ENCODE data around the gene TBC1D3B. TPM values are rescaled to one million over a fixed set of nuclear protein-coding genes. Genes with fewer than 3 reads are reported as not detected.
"Not testable (repeated sequence)": the region's sequence is repeated elsewhere in the genome, so short reads cannot be mapped to it uniquely, and the experiment has no call there.

Gene TBC1D3B
- total RNA-seq, 1 donor from 2014 or later: 2.4 TPM

DNA sequence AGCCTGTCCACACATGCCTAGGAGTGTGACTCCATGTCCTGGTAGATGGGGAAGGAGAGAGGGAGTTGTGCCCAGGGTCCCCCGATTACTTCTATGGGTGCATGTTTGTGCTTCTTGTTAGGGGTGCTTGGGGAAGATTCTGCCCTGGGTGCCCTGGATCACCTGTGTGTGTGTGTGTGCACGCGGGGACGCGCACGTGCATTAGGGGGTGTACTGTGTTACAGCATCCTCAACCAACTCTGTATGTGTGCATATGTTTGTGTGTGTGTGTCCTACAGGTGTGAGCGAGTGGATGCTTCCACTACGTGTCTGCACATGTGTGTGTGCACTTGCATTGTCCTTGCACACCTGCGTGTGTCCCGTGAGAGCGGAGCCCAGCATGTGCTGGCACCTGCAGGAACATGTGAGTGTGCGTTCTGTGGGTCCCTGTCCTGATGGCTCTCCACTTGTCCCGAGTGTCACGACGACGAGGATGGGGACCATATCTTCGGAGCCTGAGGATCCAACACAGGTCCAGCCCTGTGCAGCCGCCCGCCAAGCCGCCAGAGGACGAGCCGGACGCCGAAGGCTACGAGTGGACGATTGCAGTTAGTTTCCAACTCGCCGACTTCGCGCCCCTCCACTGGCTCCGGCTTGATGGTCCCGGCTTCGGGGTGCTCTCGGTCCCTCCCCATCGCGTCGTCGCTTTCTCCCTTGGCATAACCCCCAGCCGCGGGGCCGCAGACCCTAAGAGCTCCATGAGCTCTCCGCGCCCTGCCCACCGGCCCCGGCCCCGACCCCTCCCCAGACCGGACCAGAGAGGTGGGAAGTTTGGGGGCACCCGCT, 6.0 kb upstream of the TBC1D3B start:
- no peak for DNase-seq (ENCODE audit: low read depth)

DNA sequence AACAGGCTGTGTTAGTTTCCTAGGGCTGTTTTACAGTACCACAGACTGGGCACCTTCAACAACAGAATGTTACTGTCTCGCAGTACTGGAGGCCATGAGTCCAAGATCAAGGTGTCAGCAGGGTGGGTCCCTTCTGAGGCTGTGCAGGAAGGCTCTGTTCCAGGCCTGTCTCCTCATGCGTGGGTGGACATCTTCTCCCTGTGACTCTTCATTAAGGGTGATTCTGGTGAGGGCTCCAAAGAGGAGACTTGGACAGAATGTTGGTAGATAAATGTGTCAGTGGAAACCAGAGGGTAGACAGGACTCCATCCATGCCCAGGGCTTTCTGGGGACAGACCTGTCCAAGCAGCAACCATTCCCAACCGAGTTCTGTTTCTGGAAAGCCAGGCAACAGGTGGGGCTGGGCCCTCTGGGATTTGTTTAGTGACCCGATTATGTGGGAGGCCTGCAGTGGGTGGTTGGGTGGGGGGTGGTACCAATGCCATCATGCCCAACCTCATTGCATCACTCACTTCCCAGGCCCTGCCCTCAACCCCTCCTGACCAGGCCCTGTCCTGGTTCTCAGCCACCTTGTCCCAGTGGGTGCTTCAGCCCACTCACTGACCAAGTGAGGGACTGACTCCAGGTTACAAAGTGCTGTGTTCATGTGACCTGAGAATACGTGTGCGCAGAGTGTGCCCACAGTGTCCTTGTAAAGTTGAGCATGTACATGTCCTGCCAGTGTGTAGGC, 5.2 kb upstream of the TBC1D3B start:
- DNase-seq (ENCODE audit: low read depth): not testable (repeated sequence)

DNA sequence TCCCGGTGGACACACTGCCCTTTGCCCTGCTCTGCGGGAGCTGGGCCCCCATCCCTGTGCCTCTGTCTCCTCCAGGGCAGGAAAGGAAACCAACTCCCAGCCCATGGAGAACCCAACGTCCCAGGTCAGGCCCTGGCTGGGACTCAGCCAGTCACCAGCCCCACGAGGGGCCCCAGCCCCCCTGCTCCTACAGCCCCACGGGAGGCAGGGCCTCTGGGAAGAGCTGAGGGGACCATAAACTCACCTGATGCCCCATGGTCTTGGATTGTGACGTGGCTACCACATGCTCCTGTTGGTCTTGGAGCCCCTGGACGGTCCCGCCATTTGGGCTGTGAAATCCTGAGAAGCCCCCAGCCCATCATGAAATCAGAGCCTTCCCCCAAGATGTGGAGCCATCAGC, 7.6 kb downstream of the TBC1D3B start:
- not testable (repeated sequence) for DNase-seq (ENCODE audit: low read depth)

DNA sequence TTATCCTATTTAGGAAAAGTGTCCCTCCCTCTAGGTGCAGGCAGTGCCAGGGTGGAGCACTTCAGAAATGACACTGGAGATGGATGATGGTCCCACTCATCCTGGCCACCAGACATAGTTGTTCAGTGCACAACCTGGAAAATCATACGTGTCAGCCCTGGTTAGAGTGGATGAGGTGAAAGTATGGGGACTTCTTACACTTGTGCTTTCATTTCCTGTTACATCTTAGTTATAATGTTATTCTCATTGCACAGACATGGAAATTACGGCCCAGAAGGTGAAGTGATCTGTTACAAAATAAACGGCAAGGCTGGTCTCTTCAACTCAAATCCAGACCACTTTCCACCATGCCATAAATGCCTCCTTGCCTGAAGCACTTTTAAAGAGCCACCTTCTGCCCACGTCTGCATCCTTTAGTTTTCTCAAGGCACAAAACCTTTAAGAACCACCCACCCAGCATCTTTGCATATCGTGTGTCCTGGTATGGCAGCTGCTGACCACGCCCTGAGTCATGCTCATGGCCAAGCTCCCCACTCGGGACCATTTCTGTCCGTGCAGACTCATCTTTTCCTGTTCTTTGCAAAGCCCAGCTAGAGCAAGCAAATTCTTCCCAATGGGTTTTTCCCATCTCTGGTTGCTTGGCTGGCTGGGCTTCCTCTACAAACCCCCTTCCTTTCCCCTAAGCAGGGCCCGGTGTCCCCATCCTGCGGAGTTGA, 22.4 kb downstream of the TBC1D3B start:
- no peak for DNase-seq (ENCODE audit: low read depth)

DNA sequence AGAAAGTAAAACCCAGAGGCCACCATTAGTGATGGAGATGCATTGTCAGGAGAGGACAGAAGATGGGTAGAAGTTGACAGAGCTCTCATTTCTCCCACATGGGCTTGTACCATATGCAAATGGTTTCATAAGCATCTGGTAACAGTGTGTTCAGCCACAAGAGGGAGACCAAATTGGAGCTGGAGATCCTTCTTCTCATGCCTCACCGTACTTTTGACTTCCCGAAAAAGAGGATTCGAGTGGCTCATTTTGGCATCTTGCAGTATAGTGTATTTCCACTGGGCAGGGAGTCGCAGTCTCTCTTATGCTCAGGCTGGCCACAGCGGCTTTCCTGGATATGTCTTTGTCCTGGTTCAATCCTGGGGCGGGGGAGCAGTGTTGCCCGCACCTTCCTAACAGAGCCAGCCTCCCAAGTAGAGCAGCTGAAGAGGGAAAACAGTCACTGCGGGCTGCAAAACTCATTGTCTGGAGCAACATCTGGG, 23.8 kb downstream of the TBC1D3B start:
- no peak for DNase-seq (ENCODE audit: low read depth)

DNA sequence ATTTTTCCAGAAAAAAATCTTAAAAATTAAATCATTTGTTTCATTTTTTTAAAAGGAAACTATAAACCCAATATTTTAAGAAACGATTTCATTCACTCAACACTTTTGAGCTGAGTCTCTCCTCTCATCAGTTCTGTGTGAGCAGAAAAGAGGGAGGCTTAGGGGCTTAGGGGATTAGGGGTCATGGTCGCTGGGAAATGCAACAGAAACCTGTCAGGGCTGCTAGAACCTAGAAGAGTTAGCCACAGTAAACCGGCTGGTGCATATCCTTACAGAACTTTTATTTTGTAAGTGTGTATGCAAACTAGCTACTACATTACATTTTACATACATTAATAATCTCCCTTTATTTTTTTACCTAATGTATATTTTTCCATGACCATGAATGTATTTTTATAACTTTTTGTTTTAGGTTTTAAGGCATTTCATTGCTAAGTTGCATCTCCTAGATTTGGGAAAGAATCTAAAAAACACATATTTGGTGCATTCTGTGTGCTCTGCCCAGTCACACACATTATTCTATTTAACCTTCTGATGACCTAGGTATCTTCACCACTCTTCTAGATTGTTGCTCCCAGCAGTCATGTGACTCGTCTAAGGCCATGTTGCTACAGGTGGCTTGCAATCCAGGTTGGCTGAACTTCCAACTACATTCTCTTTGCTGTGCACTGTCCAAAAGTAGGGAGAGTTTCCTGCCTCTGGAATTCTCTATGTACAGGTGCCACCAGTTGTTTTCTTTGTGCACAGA, 24.4 kb downstream of the TBC1D3B start:
- DNase-seq (ENCODE audit: low read depth): no peak

DNA sequence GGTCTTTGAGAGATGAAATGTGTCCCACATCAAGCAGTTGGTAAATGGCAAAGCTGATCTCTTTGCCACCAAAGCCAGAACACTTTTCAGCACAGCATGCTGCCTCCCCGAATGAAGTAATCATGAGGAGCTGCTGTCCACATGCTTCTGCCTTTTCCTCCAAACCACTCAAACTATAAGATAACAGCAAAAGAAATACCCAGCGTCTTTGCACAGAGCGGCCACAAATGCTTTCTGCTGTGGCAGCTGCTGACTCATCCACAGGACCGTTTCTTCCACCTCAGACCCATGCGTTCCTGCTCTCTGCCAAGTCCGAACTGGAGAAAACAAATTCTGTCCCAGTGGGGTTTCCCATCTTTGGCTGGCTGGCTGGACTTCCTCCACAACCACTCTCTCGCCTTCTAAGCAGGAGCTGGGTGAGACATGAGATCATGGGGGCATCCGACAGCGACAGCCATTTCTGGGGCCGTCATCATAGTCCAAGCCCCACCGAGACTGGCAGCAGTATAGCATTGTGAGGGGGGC, 27.1 kb downstream of the TBC1D3B start:
- peak; percentile 36 for DNase-seq (ENCODE audit: low read depth)

DNA sequence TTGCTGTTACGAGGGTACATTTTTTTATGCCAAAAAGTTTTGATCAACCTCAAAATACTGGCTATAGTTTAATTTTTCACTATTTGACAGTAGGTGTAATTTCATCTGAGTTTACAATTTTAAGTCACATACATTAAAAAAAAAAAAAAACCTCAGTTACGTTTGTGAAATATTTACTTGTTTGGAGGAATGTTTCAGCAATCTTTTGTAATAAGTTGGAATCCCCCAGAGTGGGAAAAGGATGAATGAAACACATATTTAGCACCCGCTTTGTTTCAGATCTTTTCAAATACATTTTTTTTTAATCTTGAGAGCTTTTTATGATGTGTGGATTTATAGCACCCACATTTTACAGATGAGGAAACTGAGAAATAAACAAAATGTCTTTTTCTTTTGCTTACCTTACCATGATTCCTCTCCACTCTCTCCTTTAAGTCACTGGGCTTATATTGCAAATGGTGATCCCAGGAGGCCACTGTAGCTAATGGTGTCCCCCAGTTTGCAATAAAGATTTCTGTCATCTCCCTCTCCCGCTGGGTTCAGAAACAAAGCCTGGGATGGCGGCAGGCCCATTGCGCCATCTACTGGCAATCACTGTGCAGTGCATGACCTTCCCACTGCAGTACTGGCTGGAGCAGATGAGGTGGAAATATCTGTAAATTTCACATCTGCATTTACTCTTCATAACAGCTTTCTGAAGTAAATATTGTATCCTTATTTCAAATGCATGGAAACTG, 27.7 kb downstream of the TBC1D3B start:
- peak; percentile 56 for DNase-seq (ENCODE audit: low read depth)

DNA sequence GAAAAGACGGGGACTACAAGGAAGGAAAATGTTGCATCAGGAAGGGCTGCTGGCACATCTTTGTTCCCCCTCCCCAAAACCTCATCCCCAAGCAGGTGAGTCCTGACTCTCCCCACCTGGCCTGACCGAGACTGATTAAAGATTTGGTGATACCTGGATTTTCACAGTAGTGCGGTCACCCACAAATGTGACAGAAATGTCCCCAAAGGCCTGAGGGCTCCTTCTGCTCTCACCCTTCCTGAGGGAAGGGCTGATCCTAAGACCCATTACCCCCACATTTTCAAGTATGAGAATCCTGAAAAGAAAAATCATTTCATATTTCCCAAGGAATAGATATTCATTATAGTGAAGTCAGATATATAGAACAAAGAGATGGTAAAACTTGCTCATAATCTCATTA, 28.8 kb downstream of the TBC1D3B start:
- no peak for DNase-seq (ENCODE audit: low read depth)

DNA sequence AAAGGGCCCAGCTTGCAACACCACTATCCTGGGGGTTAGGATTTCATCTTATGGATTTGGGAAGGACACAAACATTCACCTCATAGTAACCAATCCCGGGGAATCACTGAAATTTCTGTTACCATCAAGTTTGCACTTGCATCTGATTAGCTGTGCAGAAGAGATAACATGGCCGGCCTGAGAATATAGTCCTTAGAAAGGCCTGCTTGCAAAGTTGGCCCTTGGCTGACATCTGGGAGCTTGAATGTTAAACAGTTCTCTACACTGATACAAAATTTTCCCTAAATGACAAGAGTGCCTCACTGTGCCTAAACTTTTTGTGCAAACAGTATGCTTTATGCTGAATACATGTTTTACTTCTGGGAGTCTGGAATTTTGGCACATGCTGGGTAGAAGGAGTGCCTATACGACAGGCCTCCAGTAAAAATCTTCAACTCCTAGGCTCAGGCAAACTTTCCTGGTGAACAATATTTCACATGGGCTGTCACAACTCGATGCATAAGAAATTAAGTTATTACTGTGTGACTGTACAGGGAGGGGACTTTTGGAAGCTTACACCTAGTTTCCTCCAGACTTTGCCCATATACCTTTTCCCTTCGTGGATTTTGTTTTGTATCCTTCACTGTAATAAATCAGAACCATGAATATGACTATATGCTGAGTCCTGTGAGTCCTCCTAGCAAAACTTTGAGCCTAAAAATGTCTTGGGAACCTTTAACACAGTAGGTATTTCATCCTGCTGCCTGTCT, 31.3 kb downstream of the TBC1D3B start:
- no peak for DNase-seq (ENCODE audit: low read depth)

DNA sequence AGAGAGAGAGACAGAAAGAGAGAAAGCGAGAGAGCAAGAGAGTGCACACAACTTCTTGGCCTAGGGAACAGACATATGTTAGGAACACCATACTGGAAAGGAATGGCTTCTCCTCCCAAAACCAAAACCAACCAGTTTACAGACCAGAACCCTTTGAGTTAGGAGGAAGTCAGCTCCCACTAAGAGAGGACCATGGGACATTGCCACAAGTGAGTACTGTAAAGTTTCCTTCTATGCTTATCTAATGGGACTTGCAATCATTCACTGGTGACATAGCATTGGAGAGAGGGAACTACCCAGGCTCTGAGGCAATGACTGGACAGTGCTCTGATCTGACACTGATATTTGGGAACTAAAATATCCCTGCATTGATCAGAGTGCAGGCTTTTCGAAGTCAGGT, 32.4 kb downstream of the TBC1D3B start:
- no peak for DNase-seq (ENCODE audit: low read depth)

DNA sequence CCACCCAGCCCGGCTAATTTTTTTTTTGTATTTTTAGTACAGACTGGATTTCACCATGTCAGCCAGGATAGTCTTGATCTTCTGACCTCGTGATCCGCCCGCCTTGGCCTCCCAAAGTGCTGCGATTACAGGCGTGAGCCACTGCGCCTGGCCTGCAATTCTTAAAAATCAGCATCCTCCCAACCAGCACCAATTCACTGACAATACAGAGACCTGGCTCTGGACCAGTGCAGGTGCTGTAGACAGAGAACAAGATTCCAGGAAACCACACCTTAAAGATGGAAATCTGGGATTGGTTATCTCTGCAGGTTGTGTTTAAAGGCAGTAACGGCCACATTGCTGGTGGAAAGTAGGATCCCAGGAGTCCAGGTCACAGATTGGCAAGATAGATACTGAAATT, 33.6 kb downstream of the TBC1D3B start:
- no peak for DNase-seq (ENCODE audit: low read depth)

DNA sequence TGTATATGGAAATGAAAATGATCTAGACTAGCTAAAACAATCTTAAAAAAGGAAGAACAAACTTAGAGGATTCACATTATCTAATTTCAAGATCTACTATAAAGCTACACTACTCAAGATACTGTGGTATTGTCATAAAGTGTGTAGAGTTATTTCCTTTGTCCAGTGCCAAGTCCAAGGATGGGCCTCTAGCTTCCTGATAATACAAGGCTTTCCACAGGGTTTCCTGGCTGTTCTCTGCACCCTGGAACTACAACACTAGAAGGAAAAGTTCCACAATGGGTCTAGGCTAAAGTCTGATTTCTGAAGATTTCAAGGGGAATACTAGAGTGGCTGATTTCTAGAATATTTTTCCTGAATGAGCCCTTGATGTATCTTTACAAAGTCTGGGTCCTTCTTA, 34.2 kb downstream of the TBC1D3B start:
- no peak for DNase-seq (ENCODE audit: low read depth)

DNA sequence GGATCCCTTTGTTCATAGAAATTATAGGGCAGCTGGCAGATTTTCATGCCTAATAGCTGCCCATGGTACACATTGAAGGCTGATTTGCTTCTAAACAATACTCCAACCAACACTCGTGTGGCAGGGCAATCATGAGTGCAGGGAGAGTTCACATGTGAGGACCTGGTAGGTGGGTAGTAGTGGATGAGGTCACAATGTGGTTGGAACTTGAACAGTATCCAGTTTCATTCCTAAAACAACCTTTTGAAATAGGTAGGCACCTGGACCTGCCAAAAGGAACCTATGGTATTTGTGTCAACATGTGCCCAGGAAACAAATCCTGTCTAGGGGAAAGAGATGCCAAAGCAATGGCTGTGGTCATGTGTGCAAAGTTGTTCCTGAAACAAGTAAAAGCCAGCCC, 40.0 kb downstream of the TBC1D3B start:
- DNase-seq (ENCODE audit: low read depth): no peak

DNA sequence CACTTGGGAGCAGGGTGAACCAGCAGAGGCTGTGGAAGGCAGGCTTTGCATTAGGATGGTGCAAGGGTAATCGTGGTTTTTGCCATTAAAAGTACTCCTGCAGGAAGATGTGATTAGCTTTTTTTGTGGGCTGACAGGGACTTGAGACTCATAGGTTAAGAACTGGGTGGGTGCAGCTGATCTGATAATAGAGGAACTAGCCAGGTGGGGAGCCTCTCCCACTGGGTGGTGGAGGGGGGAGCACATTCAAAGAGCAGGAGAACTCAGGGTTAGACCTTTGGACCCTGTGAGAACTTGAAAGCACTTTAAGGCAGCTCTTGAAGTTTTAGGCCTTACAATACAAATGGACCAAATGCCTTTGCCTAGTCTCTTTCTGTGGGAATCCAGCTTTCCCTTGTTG, 40.4 kb downstream of the TBC1D3B start:
- no peak for DNase-seq (ENCODE audit: low read depth)

DNA sequence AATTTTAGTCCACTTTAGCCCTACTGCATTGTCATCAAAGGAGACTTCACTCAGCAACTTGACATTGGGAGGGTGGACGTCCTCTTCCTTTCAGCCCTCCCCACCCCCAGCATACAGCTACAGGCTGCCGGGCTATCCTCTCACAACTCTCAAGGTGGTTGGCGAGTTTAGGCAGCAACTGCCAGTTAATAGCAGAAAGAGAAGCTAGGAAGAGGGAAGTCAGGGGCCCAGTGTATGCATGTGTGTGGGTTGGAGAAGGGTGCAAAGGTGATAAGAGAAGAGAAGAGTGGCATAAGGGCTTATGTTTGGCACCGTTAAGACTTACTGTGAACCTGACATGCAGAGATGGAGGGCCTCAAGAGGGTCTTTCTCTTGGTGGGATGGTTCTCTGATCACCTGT, 41.0 kb downstream of the TBC1D3B start:
- DNase-seq (ENCODE audit: low read depth): no peak

DNA sequence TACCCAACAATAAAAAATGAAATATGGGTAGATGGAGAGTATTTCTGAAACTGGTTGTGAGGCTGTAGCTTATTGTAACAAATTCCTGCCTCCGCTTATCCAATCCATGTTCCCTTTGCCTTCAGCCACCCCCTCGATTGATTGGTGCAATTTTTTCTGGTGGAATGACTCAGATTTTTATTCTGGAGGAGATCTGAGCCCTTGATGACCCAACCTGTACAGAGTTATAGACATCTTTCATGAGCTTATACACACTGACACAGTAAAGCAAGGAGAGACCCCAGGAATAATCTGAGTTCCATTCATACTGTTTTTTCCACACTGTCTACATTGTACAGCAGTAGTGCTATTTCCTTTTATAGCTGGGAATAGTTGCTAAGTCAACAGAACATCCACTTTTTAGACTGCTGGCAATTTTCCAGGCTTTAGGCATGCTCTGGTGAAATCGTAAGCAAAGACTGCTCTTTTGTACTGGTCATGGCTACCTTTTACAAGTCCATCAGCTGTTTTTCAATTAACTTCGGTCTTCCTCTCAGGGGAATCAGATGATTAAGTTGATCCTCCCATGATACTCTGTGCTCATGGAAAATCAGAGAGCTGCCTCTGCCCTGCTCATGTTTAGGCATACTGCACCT, 42.7 kb downstream of the TBC1D3B start:
- no peak for DNase-seq (ENCODE audit: low read depth)

DNA sequence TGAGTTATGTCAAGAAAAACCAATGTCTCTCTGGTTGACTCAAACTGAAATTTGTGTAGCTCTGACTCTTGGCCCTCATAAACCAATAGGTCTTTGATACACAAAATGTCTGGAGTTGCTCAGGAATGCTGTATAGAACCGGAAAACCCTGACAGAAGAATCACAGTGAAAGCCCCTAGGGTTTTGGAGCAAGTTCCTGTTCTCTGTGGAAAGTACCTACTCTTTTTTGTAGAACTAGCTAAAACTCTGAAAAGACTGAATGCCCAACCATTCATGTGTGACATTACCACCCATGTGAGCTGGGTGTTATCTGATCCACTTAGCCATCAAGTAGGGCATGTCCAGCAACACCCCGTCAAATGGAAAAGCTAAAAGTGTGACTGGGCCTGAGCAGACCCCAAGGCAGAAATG, 44.0 kb downstream of the TBC1D3B start:
- DNase-seq (ENCODE audit: low read depth): no peak

DNA sequence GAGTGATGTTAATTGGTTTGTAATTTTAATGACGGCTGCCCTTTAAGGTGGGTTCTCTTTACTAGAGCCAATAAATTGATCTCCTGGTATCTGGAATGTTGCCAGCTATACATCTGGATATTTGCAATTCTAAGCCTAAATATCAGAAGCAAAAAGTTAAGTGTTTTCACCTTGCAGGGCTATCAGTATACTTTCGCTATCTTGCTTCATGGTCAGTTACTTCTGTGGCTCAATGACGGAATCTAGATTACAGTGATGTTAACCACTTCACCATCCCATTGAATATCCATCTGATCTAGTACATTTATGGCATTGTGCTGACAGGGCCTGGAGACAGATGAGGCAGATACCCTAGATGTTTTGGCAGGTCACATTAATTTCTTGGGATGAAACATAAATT, 44.5 kb downstream of the TBC1D3B start:
- DNase-seq (ENCODE audit: low read depth): no peak
